ENCODE measurements around the gene CADM4. TPM values are rescaled to one million over a fixed set of nuclear protein-coding genes. Genes with fewer than 3 reads are reported as not detected.

CADM4 gene
- total and polyA plus RNA-seq, 9 of the 15 experiments (the other 6 are each of a cell fraction or from before 2014, with no cell fraction given) = 0.03 to 4.6 (median 1.3) TPM

DNA sequence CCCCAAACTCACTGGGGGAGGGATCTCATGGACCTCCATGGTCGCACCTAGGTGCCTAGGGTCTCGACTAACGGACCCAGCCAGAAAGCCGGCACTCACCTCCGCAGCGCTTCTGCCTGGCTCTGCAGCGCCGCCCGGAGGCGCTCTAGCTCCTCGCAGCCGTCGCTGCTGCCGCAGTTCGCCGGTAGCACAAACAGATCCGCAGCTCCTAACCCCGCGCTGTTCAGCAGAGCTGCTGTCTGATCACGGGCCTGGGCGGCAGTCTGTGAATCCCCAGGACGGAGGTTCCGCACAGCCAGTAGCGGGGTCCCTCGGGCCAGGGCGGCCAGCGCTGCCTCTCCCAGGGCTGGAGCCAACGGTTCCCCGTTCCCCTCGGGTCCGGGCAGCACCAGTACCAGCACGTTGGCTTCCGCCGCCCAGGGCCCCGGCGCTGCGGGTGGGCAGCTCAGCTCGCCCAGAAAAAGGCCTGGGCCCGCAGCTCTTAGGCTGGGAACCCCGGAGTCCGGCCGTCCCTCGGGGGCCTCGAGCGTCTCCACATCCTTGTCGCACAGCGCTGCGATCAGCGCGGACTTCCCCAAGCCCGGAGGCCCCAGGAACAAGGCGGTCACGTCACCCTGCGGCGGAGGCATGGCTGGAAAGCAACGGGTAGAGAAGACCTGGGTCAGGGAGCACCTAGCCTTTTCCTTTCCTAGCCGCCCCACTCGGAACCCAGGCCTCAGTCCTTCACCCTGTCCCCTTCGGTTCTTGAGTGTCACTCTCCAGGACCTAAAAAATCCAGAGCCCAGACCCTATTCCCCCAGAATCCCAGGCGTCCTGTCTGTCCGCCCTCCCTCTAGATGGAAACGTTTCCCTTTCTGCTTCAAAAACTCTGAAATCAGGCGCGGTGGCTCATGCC, 44.7 kb downstream of the CADM4 start (continued):
- TF ChIP-seq RB1 (IDR thresholded peaks at IDR 0.05; ENCODE audit: low read depth) (peak; percentile 56; the same call in 1 of the 2 replicates), ZNF174 (CRISPR knock-in tag; IDR thresholded peaks at IDR 0.05) (no peak), POLR2G (IDR thresholded peaks at IDR 0.05; ENCODE audit: low read depth, low read length) (peak; percentile 76), ETV5 (CRISPR knock-in tag; IDR thresholded peaks at IDR 0.05; ENCODE audit: low read depth) (0 out of 2 replicates have a peak, but pooled peaks have one; percentile 55), CXXC5 (CRISPR knock-in tag; IDR thresholded peaks at IDR 0.05) (peak; percentile 24; the same call in 1 of the 2 replicates), SIN3A (IDR thresholded peaks at IDR 0.05; ENCODE audit: borderline replicate concordance in 2 of 2, control insufficient read depth in 1 of 2, low read depth in 2 of 2, low read length in 2 of 2) (peak in 1 of 2 experiments; percentile 29; a peak in 1 of 4 replicates), ZNF165 (CRISPR knock-in tag; IDR thresholded peaks at IDR 0.05; ENCODE audit: borderline replicate concordance) (0 out of 2 replicates have a peak, but pooled peaks have one; percentile 59), GABPB1 (CRISPR knock-in tag; IDR thresholded peaks at IDR 0.05) (peak; percentile 70), ZFX (CRISPR knock-in tag; IDR thresholded peaks at IDR 0.05) (peak; percentile 79), GTF2E2 (tag; IDR thresholded peaks at IDR 0.05) (0 out of 2 replicates have a peak, but pooled peaks have one; percentile 16), ZNF347 (CRISPR knock-in tag; IDR thresholded peaks at IDR 0.05; ENCODE audit: low read depth) (no peak), SMAD1 (IDR thresholded peaks at IDR 0.05; ENCODE audit: low read depth, low read length, partially characterized antibody) (no peak)
- TF ChIP-seq, protein P1, sequence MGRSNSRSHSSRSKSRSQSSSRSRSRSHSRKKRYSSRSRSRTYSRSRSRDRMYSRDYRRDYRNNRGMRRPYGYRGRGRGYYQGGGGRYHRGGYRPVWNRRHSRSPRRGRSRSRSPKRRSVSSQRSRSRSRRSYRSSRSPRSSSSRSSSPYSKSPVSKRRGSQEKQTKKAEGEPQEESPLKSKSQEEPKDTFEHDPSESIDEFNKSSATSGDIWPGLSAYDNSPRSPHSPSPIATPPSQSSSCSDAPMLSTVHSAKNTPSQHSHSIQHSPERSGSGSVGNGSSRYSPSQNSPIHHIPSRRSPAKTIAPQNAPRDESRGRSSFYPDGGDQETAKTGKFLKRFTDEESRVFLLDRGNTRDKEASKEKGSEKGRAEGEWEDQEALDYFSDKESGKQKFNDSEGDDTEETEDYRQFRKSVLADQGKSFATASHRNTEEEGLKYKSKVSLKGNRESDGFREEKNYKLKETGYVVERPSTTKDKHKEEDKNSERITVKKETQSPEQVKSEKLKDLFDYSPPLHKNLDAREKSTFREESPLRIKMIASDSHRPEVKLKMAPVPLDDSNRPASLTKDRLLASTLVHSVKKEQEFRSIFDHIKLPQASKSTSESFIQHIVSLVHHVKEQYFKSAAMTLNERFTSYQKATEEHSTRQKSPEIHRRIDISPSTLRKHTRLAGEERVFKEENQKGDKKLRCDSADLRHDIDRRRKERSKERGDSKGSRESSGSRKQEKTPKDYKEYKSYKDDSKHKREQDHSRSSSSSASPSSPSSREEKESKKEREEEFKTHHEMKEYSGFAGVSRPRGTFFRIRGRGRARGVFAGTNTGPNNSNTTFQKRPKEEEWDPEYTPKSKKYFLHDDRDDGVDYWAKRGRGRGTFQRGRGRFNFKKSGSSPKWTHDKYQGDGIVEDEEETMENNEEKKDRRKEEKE (IDR thresholded peaks at IDR 0.05; ENCODE audit: borderline replicate concordance in 1 of 2, control insufficient read depth in 1 of 2, low read depth in 2 of 2, low read length in 1 of 2) = no peak
- TF ChIP-seq, protein P2, sequence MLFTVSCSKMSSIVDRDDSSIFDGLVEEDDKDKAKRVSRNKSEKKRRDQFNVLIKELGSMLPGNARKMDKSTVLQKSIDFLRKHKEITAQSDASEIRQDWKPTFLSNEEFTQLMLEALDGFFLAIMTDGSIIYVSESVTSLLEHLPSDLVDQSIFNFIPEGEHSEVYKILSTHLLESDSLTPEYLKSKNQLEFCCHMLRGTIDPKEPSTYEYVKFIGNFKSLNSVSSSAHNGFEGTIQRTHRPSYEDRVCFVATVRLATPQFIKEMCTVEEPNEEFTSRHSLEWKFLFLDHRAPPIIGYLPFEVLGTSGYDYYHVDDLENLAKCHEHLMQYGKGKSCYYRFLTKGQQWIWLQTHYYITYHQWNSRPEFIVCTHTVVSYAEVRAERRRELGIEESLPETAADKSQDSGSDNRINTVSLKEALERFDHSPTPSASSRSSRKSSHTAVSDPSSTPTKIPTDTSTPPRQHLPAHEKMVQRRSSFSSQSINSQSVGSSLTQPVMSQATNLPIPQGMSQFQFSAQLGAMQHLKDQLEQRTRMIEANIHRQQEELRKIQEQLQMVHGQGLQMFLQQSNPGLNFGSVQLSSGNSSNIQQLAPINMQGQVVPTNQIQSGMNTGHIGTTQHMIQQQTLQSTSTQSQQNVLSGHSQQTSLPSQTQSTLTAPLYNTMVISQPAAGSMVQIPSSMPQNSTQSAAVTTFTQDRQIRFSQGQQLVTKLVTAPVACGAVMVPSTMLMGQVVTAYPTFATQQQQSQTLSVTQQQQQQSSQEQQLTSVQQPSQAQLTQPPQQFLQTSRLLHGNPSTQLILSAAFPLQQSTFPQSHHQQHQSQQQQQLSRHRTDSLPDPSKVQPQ (CRISPR knock-in tag; IDR thresholded peaks at IDR 0.05; ENCODE audit: borderline replicate concordance) = no peak
